ENCODE results near the gene IL17C.

DNA sequence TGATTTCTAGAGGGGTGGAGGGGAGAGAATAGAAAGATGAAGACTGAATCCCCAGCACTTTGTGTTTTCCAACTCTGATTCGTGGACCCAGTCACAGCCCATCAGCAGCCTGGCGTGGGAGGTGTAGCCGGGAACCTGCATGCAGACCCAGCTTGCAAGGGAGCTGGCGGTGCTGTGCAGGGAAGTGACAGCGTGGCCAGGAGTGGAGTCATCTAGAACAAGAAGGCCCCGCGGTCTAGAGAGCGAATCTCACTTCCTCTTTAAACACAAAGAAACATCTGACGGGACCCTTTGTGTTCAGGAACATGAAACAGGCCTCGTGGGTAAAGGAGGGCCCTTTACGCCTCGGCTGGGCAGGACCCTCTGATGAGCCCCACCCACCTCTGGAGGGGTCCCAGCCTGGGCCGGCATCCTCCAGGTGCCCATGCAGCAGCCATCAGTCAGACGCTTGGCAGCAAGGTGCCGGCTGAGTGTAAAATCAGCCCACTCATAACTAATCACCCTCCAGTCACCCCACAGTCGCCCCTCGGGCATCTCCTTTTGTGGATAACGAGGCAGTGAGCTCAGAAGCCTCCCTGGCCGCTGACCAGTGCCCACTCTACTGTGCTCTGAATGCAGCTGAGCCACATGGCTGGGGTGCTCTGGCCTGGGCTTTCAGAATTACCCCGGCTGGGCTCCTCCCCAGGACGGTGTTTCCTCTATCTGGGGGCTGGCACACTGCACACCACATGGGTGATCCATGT, 43.5 kb downstream of the IL17C start:
- TF ChIP-seq, protein P1, sequence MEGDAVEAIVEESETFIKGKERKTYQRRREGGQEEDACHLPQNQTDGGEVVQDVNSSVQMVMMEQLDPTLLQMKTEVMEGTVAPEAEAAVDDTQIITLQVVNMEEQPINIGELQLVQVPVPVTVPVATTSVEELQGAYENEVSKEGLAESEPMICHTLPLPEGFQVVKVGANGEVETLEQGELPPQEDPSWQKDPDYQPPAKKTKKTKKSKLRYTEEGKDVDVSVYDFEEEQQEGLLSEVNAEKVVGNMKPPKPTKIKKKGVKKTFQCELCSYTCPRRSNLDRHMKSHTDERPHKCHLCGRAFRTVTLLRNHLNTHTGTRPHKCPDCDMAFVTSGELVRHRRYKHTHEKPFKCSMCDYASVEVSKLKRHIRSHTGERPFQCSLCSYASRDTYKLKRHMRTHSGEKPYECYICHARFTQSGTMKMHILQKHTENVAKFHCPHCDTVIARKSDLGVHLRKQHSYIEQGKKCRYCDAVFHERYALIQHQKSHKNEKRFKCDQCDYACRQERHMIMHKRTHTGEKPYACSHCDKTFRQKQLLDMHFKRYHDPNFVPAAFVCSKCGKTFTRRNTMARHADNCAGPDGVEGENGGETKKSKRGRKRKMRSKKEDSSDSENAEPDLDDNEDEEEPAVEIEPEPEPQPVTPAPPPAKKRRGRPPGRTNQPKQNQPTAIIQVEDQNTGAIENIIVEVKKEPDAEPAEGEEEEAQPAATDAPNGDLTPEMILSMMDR (IDR thresholded peaks at IDR 0.05): no peak
- TF ChIP-seq ZFX (IDR thresholded peaks at IDR 0.05; ENCODE audit: borderline replicate concordance): no peak

All from 22Rv1 (cell line).